GM18951 (cell line): ENCODE measurements around the gene EID3.

Experiments
- POLR2A ChIP-seq: IDR thresholded peaks from 4 replicates; pipeline ENCODE4 v1.6.1; 2011; ENCODE audit warnings: mild to moderate bottlenecking; ENCODE audit not compliant: insufficient read length, insufficient read depth; ENCODE audit errors: extremely low read depth
- in situ Hi-C: fragments of 300-500 bp; cut with MboI; formaldehyde crosslinking; loops from one replicate; pipeline ENCODE4 v1.12.0; 2022; ENCODE audit warnings: low sequenced_read_pairs, mixed read lengths, inconsistent platforms; ENCODE audit not compliant: unreplicated experiment

The EID3 gene

GRCh38 chr12:104344682-104345081 lies 41.1 kb downstream of the EID3 start:
- in situ Hi-C loops: no loop called here
- TF ChIP-seq POLR2A: no peak

DNA sequence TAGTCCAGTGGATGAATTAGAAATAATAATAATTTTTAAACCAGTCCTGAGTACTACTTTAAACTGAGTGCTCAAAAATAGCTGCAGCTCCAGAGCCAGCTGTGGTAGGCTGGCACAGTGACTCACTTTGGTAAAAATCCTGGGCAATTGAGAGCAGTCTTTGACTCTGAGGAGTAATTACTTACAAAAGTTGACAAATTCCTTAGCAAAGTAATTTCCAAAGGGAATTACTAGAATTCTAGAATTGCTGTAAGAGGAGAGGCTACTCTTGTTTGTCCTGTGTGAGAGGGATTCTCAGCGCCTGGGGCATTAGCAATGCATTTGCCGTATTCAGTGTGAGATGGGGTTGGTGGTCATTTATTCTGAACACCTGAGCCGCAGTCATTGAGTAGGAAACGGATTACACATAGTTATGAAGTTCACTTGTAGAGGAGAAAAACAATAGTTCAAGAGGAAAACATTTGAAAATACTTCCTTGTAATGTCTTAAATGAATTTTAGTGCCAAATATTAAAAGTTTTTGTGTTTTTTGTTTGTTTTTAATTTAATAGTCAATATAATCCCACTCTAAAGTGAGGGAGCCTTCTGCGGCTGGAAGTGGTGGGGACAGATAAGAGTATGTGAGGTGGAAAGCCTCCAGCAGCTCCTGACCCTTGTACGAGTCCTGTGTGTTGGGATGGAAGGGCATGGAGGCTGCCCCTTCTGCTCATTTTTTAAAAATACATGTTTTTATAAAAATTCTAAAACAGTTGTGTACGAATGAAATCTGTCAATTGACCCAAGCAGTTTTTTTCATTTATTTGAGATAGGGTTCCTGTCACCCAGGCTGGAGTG lies 41.9 kb downstream of the EID3 start:
- no peak for TF ChIP-seq POLR2A
- in situ Hi-C loops: no loop called here

DNA sequence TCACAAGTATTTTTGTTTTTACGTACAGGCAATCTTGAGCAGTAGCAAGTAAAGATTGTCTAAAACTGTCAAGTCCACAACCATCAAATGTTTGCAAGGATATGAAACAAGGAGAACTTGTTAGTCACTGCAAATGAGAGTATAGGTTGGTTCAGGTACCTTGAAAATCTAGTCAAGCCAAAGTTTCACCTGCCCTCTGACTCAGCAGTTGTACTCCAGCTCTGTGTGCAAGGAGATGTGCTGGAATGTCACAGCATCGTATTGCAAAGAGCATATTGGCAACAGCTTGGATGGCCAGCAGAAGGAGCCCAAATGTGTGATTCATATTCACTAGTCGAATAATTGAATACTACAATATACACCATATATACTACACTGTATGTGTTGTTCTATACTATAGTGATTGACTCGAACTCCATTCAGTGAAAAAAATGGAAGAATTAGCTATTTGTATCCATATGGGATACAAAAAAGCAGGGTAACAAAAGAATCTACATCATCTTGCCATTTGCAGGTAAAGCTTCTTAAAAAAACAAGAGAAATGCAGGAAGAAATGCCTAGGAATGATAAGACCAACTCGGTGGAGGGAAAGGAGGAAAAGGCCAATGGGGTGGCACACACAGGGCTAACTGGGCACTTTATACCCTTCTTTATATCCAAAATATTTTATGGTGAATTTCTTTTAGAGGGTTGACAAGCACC lies 44.0 kb downstream of the EID3 start:
- in situ Hi-C loops: no loop called here
- TF ChIP-seq POLR2A: no peak

DNA sequence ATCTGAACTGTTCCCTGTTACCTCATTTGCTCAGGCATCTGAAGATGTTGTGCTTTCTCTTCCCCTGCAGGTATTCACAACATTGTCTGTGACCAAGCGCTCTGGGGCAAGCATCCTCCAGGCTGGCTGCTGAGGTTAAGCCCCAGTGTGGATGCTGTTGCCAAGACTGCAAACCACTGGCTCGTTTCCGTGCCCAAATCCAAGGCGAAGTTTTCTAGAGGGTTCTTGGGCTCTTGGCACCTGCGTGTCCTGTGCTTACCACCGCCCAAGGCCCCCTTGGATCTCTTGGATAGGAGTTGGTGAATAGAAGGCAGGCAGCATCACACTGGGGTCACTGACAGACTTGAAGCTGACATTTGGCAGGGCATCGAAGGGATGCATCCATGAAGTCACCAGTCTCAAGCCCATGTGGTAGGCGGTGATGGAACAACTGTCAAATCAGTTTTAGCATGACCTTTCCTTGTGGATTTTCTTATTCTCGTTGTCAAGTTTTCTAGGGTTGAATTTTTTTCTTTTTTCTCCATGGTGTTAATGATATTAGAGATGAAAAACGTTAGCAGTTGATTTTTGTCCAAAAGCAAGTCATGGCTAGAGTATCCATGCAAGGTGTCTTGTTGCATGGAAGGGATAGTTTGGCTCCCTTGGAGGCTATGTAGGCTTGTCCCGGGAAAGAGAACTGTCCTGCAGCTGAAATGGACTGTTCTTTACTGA lies 44.9 kb downstream of the EID3 start:
- no peak for TF ChIP-seq POLR2A
- in situ Hi-C loops: no loop called here

DNA sequence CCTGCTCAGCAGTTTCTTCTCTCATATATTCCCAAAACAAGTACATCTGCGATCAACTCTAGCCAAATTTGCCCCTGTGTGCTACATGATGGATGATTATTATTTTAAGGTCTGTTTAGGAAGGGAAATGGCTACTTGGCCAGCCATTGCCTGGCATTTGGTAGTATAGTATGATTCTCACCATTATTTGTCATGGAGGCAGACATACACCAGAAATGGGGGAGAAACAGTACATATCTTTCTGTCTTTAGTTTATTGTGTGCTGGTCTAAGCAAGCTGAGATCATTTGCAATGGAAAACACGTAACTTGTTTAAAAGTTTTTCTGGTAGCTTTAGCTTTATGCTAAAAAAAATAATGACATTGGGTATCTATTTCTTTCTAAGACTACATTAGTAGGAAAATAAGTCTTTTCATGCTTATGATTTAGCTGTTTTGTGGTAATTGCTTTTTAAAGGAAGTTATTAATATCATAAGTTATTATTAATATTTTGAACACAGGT lies 45.5 kb downstream of the EID3 start:
- no peak for TF ChIP-seq POLR2A
- in situ Hi-C loops: no loop called here

DNA sequence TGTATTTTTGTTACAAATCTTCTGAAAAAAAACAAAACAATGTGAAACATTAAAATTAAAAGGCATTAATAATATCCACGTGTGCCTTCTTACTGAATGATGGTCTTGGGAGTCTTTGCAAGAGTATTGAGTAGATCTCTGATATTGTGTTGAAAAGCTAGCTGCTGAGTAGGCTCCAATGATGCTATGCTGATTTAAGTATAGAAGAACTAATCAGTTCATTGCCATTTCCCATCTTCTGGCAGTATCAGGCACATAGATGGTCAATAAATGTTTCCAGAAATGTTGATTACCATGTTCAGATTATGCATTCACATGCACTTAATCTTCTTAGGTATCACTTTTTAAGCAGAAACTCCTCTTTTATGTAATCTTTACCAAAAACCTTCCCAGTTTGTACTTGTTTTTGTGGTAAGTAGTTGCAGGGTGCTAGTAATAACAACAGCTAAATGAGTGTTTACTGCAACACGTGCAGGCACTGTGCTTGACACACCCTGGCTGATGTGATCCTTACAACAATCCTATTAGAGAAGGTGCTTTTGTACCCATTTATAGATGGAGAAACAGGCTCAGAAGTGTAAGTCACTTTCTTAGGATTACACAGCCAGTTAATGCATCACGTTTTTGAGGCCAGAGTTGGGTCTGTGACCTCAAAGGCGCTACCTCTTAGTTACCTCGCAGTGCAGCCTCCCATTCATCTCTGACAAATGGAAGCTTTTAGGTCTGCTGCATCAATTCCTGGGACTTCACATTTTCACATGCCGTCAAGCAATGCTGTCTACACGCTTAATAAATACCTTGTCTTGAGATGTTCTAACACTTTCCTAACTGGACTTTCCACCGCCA lies 46.9 kb downstream of the EID3 start:
- in situ Hi-C loops: no loop called here
- no peak for TF ChIP-seq POLR2A

DNA sequence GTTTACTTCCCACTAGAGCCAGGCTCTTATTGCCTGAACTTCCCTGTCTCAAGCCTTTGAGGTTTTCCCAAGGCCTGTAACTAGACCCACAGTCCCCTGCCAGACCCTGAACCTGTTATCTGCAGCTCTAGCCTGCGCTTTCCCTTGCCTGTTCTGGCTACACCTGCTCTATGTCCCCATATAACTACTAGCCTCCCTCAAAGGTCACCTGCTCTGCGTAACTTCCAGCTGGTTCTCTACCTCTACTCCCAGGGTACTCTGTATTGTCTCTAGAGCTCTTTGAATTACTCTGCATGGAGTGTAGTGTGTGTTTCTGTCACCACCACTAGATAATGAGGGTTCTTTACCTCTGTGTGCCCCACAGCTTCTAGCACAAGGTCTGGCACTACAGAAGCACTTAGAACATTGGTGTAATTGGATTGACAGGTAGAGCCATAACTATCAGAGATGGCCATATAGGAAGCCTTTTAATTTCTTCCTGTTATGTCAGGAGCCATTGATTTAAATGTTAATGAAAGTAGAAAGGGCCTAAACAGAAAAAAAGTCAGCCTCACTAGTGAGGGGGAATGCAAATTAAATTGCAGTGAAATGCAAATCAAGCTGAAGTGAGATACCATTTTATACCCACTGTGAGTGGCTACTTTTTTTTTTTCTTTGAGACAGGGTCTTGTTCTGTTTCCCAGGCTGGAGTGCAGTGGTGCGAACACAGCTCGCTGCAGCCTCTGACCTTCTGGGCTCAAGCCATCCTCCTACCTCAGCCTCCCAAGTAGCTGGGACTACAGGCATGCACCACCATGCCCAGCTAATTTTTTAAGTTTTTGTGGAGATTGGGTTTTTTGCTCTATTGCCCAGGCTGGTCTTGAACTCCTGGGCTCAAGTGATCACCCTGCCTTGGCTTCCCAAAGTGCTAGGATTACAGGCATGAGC lies 47.8 kb downstream of the EID3 start:
- no peak for TF ChIP-seq POLR2A
- in situ Hi-C loops: no loop called here

GRCh38 chr12:104352106-104352713 lies 48.7 kb downstream of the EID3 start:
- in situ Hi-C loops: no loop called here
- TF ChIP-seq POLR2A: no peak

DNA sequence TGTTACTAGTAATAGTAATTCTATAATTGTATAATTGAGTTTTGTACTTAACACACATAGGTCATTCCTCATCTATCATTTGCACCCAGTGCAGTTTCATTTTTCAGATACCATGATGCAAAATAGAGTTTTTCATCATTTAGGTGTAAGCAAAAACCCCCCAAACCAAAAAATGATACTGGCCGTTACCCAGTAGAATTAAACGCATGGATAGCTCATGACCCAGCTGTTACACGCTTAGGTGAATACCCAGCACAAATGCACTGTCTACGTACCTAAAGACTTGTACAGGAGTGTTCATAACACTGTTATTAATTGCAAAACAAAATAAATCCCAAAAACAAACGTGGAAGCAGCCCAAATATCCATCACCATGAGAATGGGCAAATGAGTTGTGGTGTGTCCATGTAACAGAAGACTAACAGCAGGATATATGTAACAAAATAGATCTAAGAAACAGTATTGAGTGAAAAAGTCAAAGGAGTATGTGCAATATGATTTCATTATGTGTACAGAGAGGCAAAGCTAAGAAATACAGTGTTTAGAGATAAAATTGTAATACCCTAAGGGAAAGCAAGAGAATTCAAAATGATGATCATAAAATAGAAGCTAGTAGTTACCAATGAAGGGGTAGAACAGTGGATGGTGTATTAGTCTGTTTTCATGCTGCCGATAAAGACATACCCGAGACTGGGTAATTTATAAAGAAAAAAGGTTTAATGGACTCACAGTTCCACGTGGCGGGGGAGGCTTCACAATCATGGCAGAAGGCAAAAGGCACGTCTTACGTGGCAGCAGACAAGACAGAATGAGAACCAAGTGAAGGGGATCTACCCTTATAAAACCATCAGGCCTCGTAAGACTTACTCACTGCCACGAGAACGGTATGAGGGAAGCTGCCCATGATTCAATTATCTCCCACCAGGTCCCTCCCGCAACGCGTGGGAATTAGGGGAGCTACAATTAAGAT lies 49.8 kb downstream of the EID3 start:
- TF ChIP-seq POLR2A: no peak

DNA sequence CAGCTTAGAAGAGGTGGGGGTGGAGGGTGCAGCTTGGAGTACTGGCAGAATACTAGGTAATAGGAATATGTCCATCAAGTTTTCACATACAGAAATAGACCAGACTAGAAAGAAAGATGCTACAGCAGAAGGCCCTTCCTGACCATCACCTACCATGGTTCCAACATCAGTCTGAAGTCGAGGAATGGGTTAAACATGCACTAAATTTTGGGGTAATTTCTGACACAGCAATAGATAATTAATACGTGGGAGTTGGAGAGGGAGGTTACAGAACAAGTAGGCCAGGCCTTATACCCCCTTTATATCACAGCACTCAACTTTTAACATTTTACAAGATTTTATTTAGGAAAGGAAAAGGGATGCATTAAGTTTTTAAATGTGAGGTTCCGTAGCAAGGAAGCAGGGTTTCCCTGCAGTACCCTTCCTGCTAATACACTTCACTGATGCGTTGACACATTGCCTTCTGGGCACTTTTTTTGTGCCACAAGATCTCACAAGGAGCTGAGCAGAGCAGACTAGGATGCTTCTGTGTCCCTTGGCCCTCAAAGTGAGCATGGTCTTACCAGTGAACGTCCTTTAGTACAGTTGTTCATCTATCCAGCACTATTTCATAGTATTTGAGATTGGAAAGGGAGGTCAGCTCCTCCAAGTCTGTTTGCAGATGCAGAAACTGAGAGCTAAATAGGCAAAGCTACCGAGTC lies 50.8 kb downstream of the EID3 start:
- in situ Hi-C loops: no loop called here
- TF ChIP-seq POLR2A: no peak

More for the DNA sequence above, 49.8 kb downstream of the EID3 start:
- in situ Hi-C loops: no loop called here
